ENCODE data around the gene GNAT3. TPM values are rescaled to one million over a fixed set of nuclear protein-coding genes. Genes with fewer than 3 reads are reported as not detected.
A peak's percentile ranks its signal among the peaks of the same experiment; 100 is the strongest.

The GNAT3 gene
- polyA plus RNA-seq (2013, experiment 1 of 2; ENCODE audit: insufficient read length): not detected
- polyA plus RNA-seq (2013, experiment 2 of 2; ENCODE audit: insufficient read length): not detected

GRCh38 chr7:80511964-80512363, at the start of gene GNAT3:
TSS of gene GNAT3 (minus strand) at chr7:80512064. CDS start at chr7:80511926, 138 bp downstream.
- no peak for DNase-seq

- no peak for DNase-seq
Measured at GRCh38 chr7:80558116-80558515, 46.3 kb upstream of the GNAT3 start.

DNA sequence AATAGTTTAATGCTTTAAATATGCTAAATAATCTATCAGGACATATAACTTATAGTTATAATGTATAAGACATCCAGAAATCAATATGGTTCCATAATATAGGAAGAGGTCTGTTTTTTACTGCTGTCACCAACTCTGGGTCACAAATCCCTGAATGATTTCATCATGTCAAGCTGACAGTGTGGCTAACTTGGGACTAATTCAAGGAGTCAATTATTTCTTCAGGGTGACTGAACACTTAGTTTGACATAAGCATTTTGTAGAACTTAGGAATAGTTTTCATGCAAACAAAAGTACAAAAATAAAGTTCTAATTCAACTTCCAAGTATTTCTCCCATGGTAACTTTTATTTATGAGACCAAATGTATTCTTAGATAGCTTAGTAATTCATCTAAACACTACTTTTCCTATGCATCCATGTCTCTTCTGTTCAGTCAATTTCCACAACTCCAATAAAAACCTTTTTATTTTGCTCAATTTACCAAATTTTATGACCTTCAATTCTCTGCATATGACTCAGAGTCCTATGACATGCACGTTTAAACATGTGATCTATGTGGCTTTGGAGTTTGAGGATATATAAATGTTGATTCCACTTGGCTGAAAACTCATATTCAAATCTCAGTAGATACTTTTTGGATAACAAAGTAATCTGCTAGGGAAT, 40.3 kb upstream of the GNAT3 start:
- peak; percentile 23 for DNase-seq

DNA sequence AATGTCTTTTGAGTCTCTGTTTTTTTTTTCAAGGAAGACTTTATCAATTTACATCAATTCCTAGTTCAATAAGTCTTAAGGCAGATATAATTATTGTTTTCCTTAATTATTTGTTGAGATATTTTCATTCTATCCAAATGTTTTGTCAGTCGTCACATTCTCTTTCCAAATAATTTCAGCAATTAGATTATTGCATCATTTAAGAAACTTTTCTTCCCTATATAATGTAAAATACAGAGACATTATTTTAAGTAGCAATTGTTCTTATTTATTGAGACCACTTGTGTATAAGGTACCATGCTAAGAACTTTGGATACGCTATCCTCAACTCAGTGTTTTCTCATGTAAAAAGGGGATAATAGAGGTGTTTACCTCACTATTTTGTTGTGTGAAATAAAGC, 38.1 kb upstream of the GNAT3 start:
- no peak for DNase-seq

- no peak for DNase-seq
Measured at GRCh38 chr7:80548840-80549530, 37.1 kb upstream of the GNAT3 start.

- peak; percentile 91 for DNase-seq
Measured at GRCh38 chr7:80542398-80542797, 30.5 kb upstream of the GNAT3 start.

- no peak for DNase-seq
Measured at GRCh38 chr7:80540836-80541235, 29.0 kb upstream of the GNAT3 start.

- DNase-seq: no peak
Measured at GRCh38 chr7:80537091-80537490, 25.2 kb upstream of the GNAT3 start.

DNA sequence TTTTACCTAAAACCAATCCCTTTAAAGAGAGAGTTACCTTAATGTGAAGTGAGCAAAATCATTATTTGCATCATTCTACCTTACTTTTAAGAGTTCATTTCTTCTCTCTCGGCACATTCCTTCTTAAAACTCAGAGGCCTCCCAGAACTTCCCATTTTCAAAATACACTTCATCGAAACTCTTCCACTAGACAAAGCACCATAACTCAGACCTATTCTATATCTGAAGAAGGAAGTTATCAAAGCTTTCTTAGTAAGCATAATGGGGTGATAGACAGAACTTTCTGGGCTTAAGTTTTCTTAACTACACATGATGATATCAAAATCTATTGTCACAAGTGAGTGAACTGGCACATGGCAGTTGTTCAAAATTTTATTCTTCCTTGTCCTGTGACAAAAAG, 24.6 kb upstream of the GNAT3 start:
- no peak for DNase-seq

GRCh38 chr7:80533287-80533686, 21.4 kb upstream of the GNAT3 start:
- peak; percentile 6 for DNase-seq

GRCh38 chr7:80532153-80532552, 20.3 kb upstream of the GNAT3 start:
- no peak for DNase-seq

DNA sequence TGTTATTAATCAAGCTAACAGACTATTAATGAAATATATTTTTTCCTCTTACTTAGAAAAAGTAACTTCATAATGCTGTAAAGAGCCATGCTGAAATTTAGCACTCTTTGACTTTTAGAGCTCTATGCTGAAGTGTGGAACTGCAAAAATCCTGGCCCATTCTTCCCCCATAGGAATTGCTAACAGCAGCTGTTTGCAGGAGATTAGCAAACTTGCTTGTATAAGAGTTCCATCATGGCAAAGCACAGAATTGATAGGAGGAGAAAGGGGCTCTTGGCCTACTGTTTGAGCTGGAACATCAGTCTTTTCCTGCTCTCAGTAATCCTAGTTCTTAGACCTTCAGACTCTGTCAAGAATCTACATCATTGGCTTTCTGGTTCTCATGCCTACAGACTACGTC, 18.3 kb upstream of the GNAT3 start:
- DNase-seq: no peak

- DNase-seq: no peak
Measured at GRCh38 chr7:80529362-80529761, 17.5 kb upstream of the GNAT3 start.

DNA sequence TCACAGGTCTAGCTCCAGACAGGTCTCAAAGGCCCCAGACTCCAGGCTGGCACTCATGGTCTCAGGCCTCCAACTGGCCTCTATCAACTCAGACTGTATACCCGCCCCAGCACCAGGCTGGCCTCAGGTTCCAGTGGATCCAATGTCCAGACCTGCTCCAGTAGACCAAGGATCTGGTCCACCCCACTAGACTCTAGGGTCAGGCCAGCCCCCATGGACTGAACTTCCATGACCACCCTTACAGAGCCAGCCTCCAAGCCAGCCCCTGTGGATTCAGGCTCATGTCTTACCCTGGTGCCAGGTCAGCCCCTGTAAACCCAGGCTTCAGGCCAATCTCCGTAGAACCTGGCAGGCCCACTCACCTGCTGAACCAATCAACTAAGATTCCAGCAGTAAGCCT, 16.8 kb upstream of the GNAT3 start:
- DNase-seq: no peak

DNA sequence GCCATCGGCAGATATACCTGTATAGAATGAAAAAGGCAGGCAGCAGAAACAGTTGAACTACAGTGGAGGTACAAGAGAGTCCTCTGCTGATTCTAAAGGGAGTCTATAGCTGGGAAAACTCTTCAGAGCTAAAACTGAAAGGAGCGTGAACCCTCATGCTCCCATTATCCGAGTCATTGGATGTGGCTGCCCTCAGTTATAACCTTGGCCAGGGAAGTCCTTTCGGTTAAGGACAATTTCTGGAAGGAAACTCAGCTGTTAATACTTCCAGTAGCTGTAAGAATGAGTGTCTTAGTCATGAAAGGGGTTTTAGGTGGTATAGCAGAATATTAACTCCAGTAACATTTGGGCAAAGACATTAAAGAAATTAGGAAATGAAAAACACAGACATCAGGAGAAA, 14.6 kb upstream of the GNAT3 start:
- DNase-seq: no peak

- DNase-seq: no peak
Measured at GRCh38 chr7:80524693-80525092, 12.8 kb upstream of the GNAT3 start.

DNA sequence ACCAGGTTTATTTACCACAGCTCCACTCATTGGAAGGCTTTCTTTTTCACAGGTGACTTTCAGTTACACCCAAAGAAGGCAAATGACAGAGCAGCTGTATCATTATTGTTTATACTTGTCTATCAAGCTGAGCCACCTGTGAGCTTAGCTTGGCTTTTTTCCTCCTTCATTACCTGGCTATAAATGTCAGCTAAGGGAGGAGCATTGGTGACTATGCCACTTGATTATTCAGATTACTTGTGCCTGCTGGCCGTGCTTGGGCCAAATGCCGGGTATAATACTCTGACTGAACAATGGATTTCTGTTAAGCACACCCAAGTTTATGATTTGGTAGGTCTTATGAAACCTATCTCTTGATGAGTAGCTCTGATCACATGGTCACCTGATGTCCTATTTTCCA, 9.9 kb upstream of the GNAT3 start:
- DNase-seq: no peak

GRCh38 chr7:80520199-80520598, 8.3 kb upstream of the GNAT3 start:
- DNase-seq: no peak

- DNase-seq: no peak
Measured at GRCh38 chr7:80517282-80517747, 5.5 kb upstream of the GNAT3 start.

DNA sequence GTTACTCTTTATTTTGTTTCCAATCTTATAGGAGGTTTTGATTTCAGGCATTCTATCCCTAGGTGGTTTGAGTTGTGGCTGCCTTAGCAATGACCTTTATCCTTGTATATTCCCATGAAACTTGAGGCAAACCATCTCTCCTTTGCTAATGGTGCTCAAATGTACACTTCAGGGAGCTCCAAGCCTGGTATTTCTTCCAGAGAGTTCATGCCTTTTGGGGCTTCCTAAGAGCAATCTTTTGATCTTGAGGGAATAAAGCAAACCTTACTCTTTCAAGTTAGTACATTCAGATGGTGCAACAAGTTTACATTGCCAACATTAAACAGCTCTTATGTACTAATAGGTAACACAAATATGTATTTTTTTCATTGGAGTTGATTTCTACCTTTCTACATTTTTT, 3.4 kb upstream of the GNAT3 start:
- DNase-seq: no peak

GRCh38 chr7:80510021-80510420, 1.8 kb downstream of the GNAT3 start:
- DNase-seq: no peak

GRCh38 chr7:80508440-80508839, 3.4 kb downstream of the GNAT3 start:
- no peak for DNase-seq

- no peak for DNase-seq
Measured at GRCh38 chr7:80505900-80506500, 5.9 kb downstream of the GNAT3 start.

GRCh38 chr7:80500325-80500724, 11.5 kb downstream of the GNAT3 start:
- DNase-seq: no peak

Data from fibroblast of skin of abdomen (primary cell).